Neural crest cell (in vitro differentiated cells): ENCODE measurements around the gene EMP2. TPM values are rescaled to one million over a fixed set of nuclear protein-coding genes. Genes with fewer than 3 reads are reported as not detected.

Experiments
- DNase-seq: peaks from one replicate; pipeline ENCODE4 v3.0.0; 2021; ENCODE audit warnings: low read depth, mixed read lengths, low spot score
- H3K27ac Mint-ChIP-seq: one replicate; pipeline ENCODE4 v1.8.0; 2021; ENCODE audit warnings: mild to moderate bottlenecking, mixed read lengths; ENCODE audit not compliant: unreplicated experiment
- H3K27me3 Mint-ChIP-seq: 2 replicates; pipeline ENCODE4 v1.8.0; 2021; ENCODE audit warnings: low read depth, mild to moderate bottlenecking, mixed read lengths
- H3K36me3 Mint-ChIP-seq: 2 replicates; pipeline ENCODE4 v1.8.0; 2021; ENCODE audit warnings: low read depth, mild to moderate bottlenecking, mixed read lengths
- H3K4me1 Mint-ChIP-seq: 2 replicates; pipeline ENCODE4 v1.8.0; 2021; ENCODE audit warnings: mixed read lengths
- H3K4me3 Mint-ChIP-seq: one replicate; pipeline ENCODE4 v1.8.0; 2021; ENCODE audit warnings: mild to moderate bottlenecking, mixed read lengths
- H3K9me3 Mint-ChIP-seq: 2 replicates; pipeline ENCODE4 v1.8.0; 2021; ENCODE audit warnings: mixed read lengths
- CTCF ChIP-seq: fragments of 200-600 bp; sonication (generic); conservative IDR thresholded peaks from 2 replicates; pipeline ENCODE4 v1.5.0; 2021; ENCODE audit warnings: antibody characterized with exemption, mild to moderate bottlenecking
- total RNA-seq: library from RNA; stranded (reverse); gene quantifications from 2 replicates; pipeline ENCODE4 v1.2.1, GENCODE V29; 2021

Gene EMP2
- total RNA-seq, 1 donor from 2014 or later = 23.4 TPM

GRCh38 chr16:10494343-10495030 is 85.9 kb downstream of the EMP2 start:
- Mint-ChIP-seq H3K27ac (no peak overlapping the region), H3K4me3 (no peak overlapping the region), H3K27me3 (no peaks in the 10 kb centered on the region), H3K9me3 (peaks cover 6% of the 10 kb centered on the region), H3K36me3 (peaks cover 3% of the 10 kb centered on the region), H3K4me1 (no peaks in the 10 kb centered on the region)
- DNase-seq = no peak
- TF ChIP-seq CTCF = no peak

GRCh38 chr16:10493276-10493675 is 87.1 kb downstream of the EMP2 start:
- no peak for TF ChIP-seq CTCF
- Mint-ChIP-seq H3K27ac (no peak overlapping the region), H3K36me3 (peaks cover 3% of the 10 kb centered on the region), H3K4me3 (no peak overlapping the region), H3K27me3 (no peaks in the 10 kb centered on the region), H3K9me3 (peaks cover 6% of the 10 kb centered on the region), H3K4me1 (peaks cover 9% of the 10 kb centered on the region)
- DNase-seq = no peak

GRCh38 chr16:10490141-10490540 is 90.3 kb downstream of the EMP2 start:
- H3K4me1 Mint-ChIP-seq = peaks cover 11% of the 10 kb centered on the region
- H3K27me3 Mint-ChIP-seq = no peaks in the 10 kb centered on the region
- no peak overlapping the region for H3K4me3 Mint-ChIP-seq
- no peak for DNase-seq
- H3K9me3 Mint-ChIP-seq = peaks cover 9% of the 10 kb centered on the region
- no peak for TF ChIP-seq CTCF
- H3K36me3 Mint-ChIP-seq = peaks cover 11% of the 10 kb centered on the region
- no peak overlapping the region for H3K27ac Mint-ChIP-seq

GRCh38 chr16:10485698-10486382 is 94.6 kb downstream of the EMP2 start:
- peaks cover 11% of the 10 kb centered on the region for H3K4me1 Mint-ChIP-seq
- no peak overlapping the region for H3K4me3 Mint-ChIP-seq
- no peaks in the 10 kb centered on the region for H3K27me3 Mint-ChIP-seq
- peaks cover 28% of the 10 kb centered on the region for H3K36me3 Mint-ChIP-seq
- no peak overlapping the region for H3K27ac Mint-ChIP-seq
- TF ChIP-seq CTCF = no peak
- peaks cover 5% of the 10 kb centered on the region for H3K9me3 Mint-ChIP-seq
- no peak for DNase-seq

DNA sequence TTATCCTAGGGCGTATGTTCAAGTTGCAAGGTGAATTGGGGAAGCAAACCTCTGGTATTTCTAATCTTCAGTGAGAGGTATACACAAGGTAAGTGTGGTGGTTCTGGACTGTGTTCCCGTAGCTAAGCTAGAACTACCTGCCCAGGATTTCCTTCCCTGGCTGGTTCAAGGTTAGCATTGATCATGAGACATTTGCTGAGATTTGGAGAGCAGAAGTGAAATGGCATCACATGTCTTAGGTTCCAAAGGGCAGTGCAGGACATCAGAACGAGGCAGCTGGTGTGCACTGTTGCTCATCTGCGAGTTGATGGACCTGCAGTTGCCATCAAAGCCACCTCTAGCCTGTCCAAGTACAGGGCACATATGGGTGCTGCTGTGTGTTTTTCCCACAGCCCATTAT is 95.2 kb downstream of the EMP2 start:
- H3K27ac Mint-ChIP-seq = no peak overlapping the region
- H3K36me3 Mint-ChIP-seq = peaks cover 33% of the 10 kb centered on the region
- no peak overlapping the region for H3K4me3 Mint-ChIP-seq
- no peak for DNase-seq
- H3K4me1 Mint-ChIP-seq = peaks cover 11% of the 10 kb centered on the region
- H3K9me3 Mint-ChIP-seq = peaks cover 5% of the 10 kb centered on the region
- no peaks in the 10 kb centered on the region for H3K27me3 Mint-ChIP-seq
- no peak for TF ChIP-seq CTCF
